ENCODE data around the gene SENP3.

DNA sequence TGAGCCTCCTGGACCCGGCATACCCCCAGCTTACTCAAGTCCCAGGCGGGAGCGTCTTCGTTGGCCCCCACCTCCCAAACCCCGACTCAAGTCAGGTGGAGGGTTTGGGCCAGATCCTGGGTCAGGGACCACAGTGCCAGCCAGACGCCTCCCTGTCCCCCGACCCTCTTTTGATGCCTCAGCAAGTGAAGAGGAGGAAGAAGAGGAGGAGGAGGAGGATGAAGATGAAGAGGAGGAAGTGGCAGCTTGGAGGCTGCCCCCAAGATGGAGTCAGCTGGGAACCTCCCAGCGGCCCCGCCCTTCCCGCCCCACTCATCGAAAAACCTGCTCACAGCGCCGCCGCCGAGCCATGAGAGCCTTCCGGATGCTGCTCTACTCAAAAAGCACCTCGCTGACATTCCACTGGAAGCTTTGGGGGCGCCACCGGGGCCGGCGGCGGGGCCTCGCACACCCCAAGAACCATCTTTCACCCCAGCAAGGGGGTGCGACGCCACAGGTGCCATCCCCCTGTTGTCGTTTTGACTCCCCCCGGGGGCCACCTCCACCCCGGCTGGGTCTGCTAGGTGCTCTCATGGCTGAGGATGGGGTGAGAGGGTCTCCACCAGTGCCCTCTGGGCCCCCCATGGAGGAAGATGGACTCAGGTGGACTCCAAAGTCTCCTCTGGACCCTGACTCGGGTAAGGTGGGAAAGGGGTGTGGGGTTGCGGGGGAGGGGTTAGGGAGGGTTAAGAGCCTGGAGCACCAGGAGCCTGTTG, 1.6 kb downstream of the SENP3 start:
- TF ChIP-seq MAX (IDR thresholded peaks at IDR 0.05) (no peak), CREB1 (IDR thresholded peaks at IDR 0.05; ENCODE audit: low read depth) (no peak), EP300 (IDR thresholded peaks at IDR 0.05; ENCODE audit: borderline replicate concordance) (no peak), REST (IDR thresholded peaks at IDR 0.05; ENCODE audit: low read depth) (no peak), FOXM1 (IDR thresholded peaks at IDR 0.05; ENCODE audit: borderline replicate concordance, low read depth) (no peak), CEBPB (IDR thresholded peaks at IDR 0.05) (no peak), YY1 (IDR thresholded peaks at IDR 0.05; ENCODE audit: low read depth) (no peak), RAD21 (IDR thresholded peaks at IDR 0.05; ENCODE audit: low read depth) (no peak)

Data from Ishikawa (cell line).